T1000 (cell line): ENCODE measurements around the gene P2RX6.

Source experiments
- DNase-seq: peaks from one replicate; lab custom pipeline; 2025; ENCODE audit warnings: mixed read lengths; lab: John Stamatoyannopoulos, UW

P2RX6 gene

DNA sequence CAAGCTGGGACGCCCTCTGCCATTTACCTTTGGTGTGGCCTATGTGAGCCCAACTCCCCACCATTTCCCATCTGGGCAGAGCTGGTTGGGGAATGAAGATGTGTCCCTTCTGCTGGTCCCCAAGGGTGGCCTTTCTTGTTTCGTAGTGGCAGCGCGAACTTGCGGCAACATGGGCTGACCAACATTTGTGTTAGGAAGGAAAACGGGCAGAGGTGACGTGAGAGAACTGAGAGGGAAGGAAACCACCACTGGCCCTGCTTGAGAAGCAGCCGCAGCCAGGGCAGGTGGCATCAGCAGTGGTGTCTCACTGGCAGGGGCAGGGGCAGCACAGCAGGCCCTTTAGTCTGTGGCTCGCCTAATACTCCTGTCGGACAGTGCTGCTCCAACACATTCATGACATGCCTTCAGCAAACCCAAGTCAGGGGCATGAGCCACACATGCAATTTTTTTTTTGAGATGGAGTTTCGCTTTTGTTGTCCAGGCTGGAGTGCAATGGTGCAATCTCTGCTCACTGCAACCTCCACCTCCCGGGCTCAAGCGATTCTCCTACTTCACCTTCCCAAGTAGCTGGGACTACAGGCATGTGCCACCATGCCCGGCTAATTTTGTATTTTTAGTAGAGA lies 60.7 kb downstream of the P2RX6 start:
- DNase-seq: no peak

DNA sequence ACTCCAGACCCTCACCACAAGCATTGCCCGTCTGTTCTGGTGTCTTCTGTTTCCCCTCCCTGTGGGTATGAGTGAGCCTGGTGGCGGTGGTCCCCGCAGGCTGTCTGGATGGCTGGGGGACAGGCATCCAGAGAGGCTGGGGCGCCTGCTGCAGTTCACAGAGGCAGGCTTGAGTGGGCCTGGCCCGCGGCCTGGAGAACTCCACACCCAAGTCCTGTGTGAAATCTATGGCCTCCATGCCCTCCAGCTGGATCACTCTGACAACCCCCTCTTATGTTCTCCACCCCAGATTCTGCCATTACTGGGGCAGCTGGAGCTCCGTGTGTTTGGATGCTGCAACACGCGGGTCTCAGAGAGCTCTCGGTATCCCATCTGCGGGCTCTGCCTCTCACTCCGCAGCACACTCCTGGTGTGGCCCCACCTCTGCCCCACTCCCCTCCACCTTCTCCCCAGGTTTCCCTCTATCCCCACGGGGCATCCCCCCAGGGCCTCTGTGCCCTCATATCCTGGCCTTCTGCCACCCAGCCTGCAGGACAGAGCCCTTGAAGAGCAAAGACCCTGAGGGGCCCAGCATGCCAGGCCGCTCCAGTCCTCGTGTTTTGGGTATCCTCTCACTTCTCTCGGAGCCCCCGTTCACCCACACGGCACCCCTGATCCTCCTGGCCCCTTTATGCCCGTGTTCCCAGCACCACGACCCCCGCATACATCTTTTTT lies 62.1 kb downstream of the P2RX6 start:
- no peak for DNase-seq
